Measurements from ENCODE around the gene PAOX. TPM values are rescaled to one million over a fixed set of nuclear protein-coding genes. Genes with fewer than 3 reads are reported as not detected.

Gene PAOX
- total and polyA plus RNA-seq, 2 of the 4 experiments (the other 2 are of a cell fraction) = 3.8 to 4.5 TPM

DNA sequence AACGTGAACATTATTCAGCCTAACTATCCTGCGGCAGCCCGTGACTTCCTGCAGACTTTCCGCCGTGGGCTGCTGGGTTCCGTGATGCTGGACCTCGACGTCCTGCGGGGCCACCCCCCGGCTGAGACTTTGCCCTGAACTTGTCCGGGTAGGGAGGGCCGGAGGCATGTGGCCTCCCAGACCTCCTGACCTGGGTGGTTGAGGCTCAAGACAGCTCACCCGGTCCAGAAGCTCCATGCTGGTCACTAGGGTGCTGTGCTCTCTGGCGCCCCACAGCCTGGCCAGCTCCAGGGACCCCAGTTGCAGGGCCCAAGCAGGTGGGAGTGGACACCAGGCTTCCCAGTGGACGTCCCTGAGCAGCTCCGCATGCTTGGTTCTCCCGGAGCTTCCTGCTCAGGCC lies 41.0 kb downstream of the PAOX start:
- H4K91ac ChIP-seq (ENCODE audit: insufficient read depth, low read depth, low read length) = no peak overlapping the region
- no peaks in the 10 kb centered on the region; the same call in 1 of the 2 replicates for H3K4me1 ChIP-seq (ENCODE audit: control insufficient read depth, insufficient read depth, low read length)
- no peak overlapping the region for H2BK5ac ChIP-seq (ENCODE audit: low read depth, low read length, poor library complexity, severe bottlenecking)
- H3K9me3 ChIP-seq (ENCODE audit: control insufficient read depth, insufficient read depth, low read length) = no peaks in the 10 kb centered on the region
- H4K20me1 ChIP-seq (ENCODE audit: insufficient read depth, low read length) = no peaks in the 10 kb centered on the region; the same call in none of the 2 replicates
- H3K4ac ChIP-seq (ENCODE audit: low read depth, low read length) = no peak overlapping the region
- no peak overlapping the region for H2AFZ ChIP-seq (replicated peaks; ENCODE audit: low read length, poor library complexity)
- H3K56ac ChIP-seq (ENCODE audit: extremely low read depth, insufficient read depth, low read length) = no peak overlapping the region
- no peak overlapping the region for H2BK120ac ChIP-seq (ENCODE audit: low read depth, low read length)
- no peak overlapping the region for H2BK20ac ChIP-seq (ENCODE audit: low read depth, low read length)
- no peak overlapping the region for H3K4me2 ChIP-seq (ENCODE audit: low read depth, low read length)
- H3K14ac ChIP-seq (replicated peaks; ENCODE audit: low read depth, low read length) = no peak overlapping the region
- in situ Hi-C loops (cut with MboI; ENCODE audit: low sequenced_read_pairs) = no loop called here
- no peak overlapping the region for H3K27ac ChIP-seq (ENCODE audit: insufficient read depth, low read length)
- peaks cover 6 to 7% of the 10 kb centered on the region in 2 experiments; a peak in 1 of 4 replicates for H3K79me1 ChIP-seq (ENCODE audit: low read depth in 1 of 2, low read length in 2 of 2)
- POLR2A ChIA-PET (ENCODE audit: unreplicated experiment) = no interaction called here
- CTCF ChIA-PET = no interaction called here
- H3K18ac ChIP-seq (ENCODE audit: low read depth, low read length) = no peak overlapping the region
- DNase-seq = no peak
- no peak overlapping the region for H2BK15ac ChIP-seq (ENCODE audit: low read depth, low read length)
- TF ChIP-seq POLR2A (IDR thresholded peaks at IDR 0.05; ENCODE audit: low read depth, low read length) (no peak), RCOR1 (IDR thresholded peaks at IDR 0.05; ENCODE audit: insufficient replicate concordance, low read length) (no peak), CEBPB (IDR thresholded peaks at IDR 0.05; ENCODE audit: low read depth, low read length) (no peak), RAD21 (IDR thresholded peaks at IDR 0.05; ENCODE audit: low read length) (no peak), BHLHE40 (IDR thresholded peaks at IDR 0.05; ENCODE audit: low read depth, low read length) (no peak), RFX5 (IDR thresholded peaks at IDR 0.05; ENCODE audit: low read depth, low read length) (no peak), MAZ (IDR thresholded peaks at IDR 0.05; ENCODE audit: borderline replicate concordance, low read depth, low read length) (no peak), NFE2L2 (IDR thresholded peaks at IDR 0.05; ENCODE audit: low read depth, low read length) (no peak), MXI1 (IDR thresholded peaks at IDR 0.05; ENCODE audit: borderline replicate concordance, low read depth, low read length) (no peak), FOS (IDR thresholded peaks at IDR 0.05; ENCODE audit: low read depth, low read length) (no peak), MAFK (IDR thresholded peaks at IDR 0.05; ENCODE audit: low read depth, low read length) (no peak), SMC3 (IDR thresholded peaks at IDR 0.05; ENCODE audit: low read depth, low read length) (no peak), CHD1 (IDR thresholded peaks at IDR 0.05; ENCODE audit: low read depth, low read length) (no peak)
- TF ChIP-seq, protein P1, sequence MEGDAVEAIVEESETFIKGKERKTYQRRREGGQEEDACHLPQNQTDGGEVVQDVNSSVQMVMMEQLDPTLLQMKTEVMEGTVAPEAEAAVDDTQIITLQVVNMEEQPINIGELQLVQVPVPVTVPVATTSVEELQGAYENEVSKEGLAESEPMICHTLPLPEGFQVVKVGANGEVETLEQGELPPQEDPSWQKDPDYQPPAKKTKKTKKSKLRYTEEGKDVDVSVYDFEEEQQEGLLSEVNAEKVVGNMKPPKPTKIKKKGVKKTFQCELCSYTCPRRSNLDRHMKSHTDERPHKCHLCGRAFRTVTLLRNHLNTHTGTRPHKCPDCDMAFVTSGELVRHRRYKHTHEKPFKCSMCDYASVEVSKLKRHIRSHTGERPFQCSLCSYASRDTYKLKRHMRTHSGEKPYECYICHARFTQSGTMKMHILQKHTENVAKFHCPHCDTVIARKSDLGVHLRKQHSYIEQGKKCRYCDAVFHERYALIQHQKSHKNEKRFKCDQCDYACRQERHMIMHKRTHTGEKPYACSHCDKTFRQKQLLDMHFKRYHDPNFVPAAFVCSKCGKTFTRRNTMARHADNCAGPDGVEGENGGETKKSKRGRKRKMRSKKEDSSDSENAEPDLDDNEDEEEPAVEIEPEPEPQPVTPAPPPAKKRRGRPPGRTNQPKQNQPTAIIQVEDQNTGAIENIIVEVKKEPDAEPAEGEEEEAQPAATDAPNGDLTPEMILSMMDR (conservative IDR thresholded peaks at IDR 0.05; ENCODE audit: low read depth, low read length) = no peak
- TF ChIP-seq, protein P2, sequence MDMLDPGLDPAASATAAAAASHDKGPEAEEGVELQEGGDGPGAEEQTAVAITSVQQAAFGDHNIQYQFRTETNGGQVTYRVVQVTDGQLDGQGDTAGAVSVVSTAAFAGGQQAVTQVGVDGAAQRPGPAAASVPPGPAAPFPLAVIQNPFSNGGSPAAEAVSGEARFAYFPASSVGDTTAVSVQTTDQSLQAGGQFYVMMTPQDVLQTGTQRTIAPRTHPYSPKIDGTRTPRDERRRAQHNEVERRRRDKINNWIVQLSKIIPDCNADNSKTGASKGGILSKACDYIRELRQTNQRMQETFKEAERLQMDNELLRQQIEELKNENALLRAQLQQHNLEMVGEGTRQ (IDR thresholded peaks at IDR 0.05; ENCODE audit: low read depth, low read length) = no peak
- TF ChIP-seq, protein P3, sequence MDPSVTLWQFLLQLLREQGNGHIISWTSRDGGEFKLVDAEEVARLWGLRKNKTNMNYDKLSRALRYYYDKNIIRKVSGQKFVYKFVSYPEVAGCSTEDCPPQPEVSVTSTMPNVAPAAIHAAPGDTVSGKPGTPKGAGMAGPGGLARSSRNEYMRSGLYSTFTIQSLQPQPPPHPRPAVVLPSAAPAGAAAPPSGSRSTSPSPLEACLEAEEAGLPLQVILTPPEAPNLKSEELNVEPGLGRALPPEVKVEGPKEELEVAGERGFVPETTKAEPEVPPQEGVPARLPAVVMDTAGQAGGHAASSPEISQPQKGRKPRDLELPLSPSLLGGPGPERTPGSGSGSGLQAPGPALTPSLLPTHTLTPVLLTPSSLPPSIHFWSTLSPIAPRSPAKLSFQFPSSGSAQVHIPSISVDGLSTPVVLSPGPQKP (IDR thresholded peaks at IDR 0.05; ENCODE audit: borderline replicate concordance, low read depth, low read length) = no peak
- BruUV-seq (replicated peaks) = no TSS peak
- no peak overlapping the region for H4K8ac ChIP-seq (ENCODE audit: low read depth in 2 of 2, low read length in 2 of 2)
- H3K27me3 ChIP-seq (ENCODE audit: control insufficient read depth, insufficient read depth, low read length) = peaks cover 3% of the 10 kb centered on the region; the same call in 1 of the 2 replicates
- H3K9me1 ChIP-seq (ENCODE audit: insufficient read depth, low read length) = no peaks in the 10 kb centered on the region
- WGBS, 2 experiments (ENCODE audit: extremely low coverage in 2 of 2, insufficient read length in 1 of 2) = 89% methylated on average over 11 of the region's 17 CpGs; no CpG with 5 or more reads in 1 of the 2 experiments
- ATAC-seq (ENCODE audit: low read depth) = no peak
- no peak overlapping the region for H3K4me3 ChIP-seq (ENCODE audit: insufficient read depth, low read depth, low read length)
- intact Hi-C loops (cut with micrococcal nuclease) = no loop called here
- H2AK5ac ChIP-seq (ENCODE audit: low read depth, low read length) = no peak overlapping the region
- dilution Hi-C loops (cut with HindIII; ENCODE audit: low sequenced_read_pairs, unreplicated experiment) = no loop called here
- no peak overlapping the region for H4K5ac ChIP-seq (ENCODE audit: low read depth, low read length)
- no peak overlapping the region for H3K9ac ChIP-seq (ENCODE audit: low read depth, low read length)
- peaks cover 30% of the 10 kb centered on the region for H3K36me3 ChIP-seq (ENCODE audit: control insufficient read depth, insufficient read depth, low read length)
- H3K23ac ChIP-seq (ENCODE audit: low read depth, low read length) = no peak overlapping the region
- H2AK9ac ChIP-seq (replicated peaks; ENCODE audit: low read depth, low read length, poor library complexity) = no peak overlapping the region
